CD4-positive, alpha-beta T cell (primary cell): Measurements from ENCODE around the gene SLC49A4. TPM values are rescaled to one million over a fixed set of nuclear protein-coding genes. Genes with fewer than 3 reads are reported as not detected.

ENCODE experiments used
- ATAC-seq: fragments of 200-7000 bp; cut with Tn5 transposase; one replicate; pipeline ENCODE4 v1.10.0; 2022; ENCODE audit warnings: mild to moderate bottlenecking; ENCODE audit not compliant: poor library complexity
- CTCF ChIA-PET: fragments of 350-600 bp; sonication (Branson Sonifier 250); formaldehyde crosslinking; loops from one replicate; lab custom pipeline; 2021; ENCODE audit warnings: antibody characterized with exemption, inconsistent platforms; lab: Charles Lee
- POLR2A ChIA-PET: fragments of 350-600 bp; sonication (Branson Sonifier 250); formaldehyde crosslinking; loops from one replicate; lab custom pipeline; 2021; ENCODE audit warnings: antibody characterized with exemption, inconsistent platforms; lab: Charles Lee
- DNase-seq, 14 experiments: peaks; one replicate each; pipeline ENCODE4 v3.0.0-alpha.2; 2013 to 2020; ENCODE audit warnings: mixed read lengths in 2 of 14
- H3K27ac ChIP-seq, 2 donors: one replicate each; pipeline versions ENCODE4 v1.5.1 to v1.7.0; 2013; ENCODE audit warnings: low read length in 2 of 2, low read depth in 1 of 2, mild to moderate bottlenecking in 1 of 2
- H3K27me3 ChIP-seq, 2 experiments: 1 replicate in 1 of 2; 2 replicates in 1 of 2; pipeline versions ENCODE4 v1.6.1 to v1.7.0; 2013; ENCODE audit warnings: low read length in 2 of 2, control low read depth in 1 of 2, mild to moderate bottlenecking in 1 of 2, moderate library complexity in 1 of 2; ENCODE audit not compliant: insufficient read depth in 2 of 2, control insufficient read depth in 1 of 2
- H3K36me3 ChIP-seq: one replicate; pipeline ENCODE4 v1.6.1; 2013; ENCODE audit warnings: low read length, control low read depth; ENCODE audit not compliant: insufficient read depth
- H3K4me1 ChIP-seq: one replicate; pipeline ENCODE4 v1.6.1; 2013; ENCODE audit warnings: low read length, control low read depth; ENCODE audit not compliant: insufficient read depth
- H3K4me3 ChIP-seq: one replicate; pipeline ENCODE4 v1.5.1; 2013; ENCODE audit warnings: mild to moderate bottlenecking, low read length, moderate library complexity
- H3K9me3 ChIP-seq, 2 experiments: 1 replicate in 1 of 2; 2 replicates in 1 of 2; pipeline versions ENCODE4 v1.6.1 to v1.7.0; 2013; ENCODE audit warnings: low read length in 2 of 2, mild to moderate bottlenecking in 2 of 2, control low read depth in 1 of 2, moderate library complexity in 1 of 2; ENCODE audit not compliant: control insufficient read depth in 1 of 2, insufficient read depth in 1 of 2
- H3K27ac Mint-ChIP-seq: one replicate; pipeline ENCODE4 v1.8.0; 2020; ENCODE audit warnings: mixed read lengths
- H3K27me3 Mint-ChIP-seq: one replicate; pipeline ENCODE4 v1.8.0; 2021; ENCODE audit warnings: mixed read lengths
- H3K36me3 Mint-ChIP-seq: one replicate; pipeline ENCODE4 v1.8.0; 2021; ENCODE audit warnings: low read depth, mixed read lengths
- H3K4me1 Mint-ChIP-seq: one replicate; pipeline ENCODE4 v1.8.0; 2021; ENCODE audit warnings: low read depth, mixed read lengths
- H3K4me3 Mint-ChIP-seq: one replicate; pipeline ENCODE4 v1.8.0; 2020; ENCODE audit warnings: mild to moderate bottlenecking, mixed read lengths
- H3K9me3 Mint-ChIP-seq: one replicate; pipeline ENCODE4 v1.8.0; 2020; ENCODE audit warnings: mixed read lengths
- intact Hi-C, 2 experiments: fragments of 100-400 bp; cut with DNase I in 1 of 2; cut with micrococcal nuclease in 1 of 2; formaldehyde crosslinking; loops; one replicate each; pipeline versions ENCODE4 v1.15.1 to v1.9.0; 2023 to 2025; cut with DNase I, micrococcal nuclease
- total RNA-seq, 174 experiments: library from RNA in 2 of 174; stranded (reverse) in 2 of 174; gene quantifications; one replicate each; pipeline ENCODE4 v1.2.3 and lab custom pipeline; 2021 to 2026
- TF ChIP-seq, protein P1 (sequence below): fragments of 200-600 bp; IDR thresholded peaks from one replicate; pipeline ENCODE4 v1.8.0; 2022; ENCODE audit warnings: antibody characterized with exemption, mild to moderate bottlenecking

SLC49A4 gene
- total RNA-seq, 2 experiments from 2014 or later: 4.7 to 5.1 TPM

DNA sequence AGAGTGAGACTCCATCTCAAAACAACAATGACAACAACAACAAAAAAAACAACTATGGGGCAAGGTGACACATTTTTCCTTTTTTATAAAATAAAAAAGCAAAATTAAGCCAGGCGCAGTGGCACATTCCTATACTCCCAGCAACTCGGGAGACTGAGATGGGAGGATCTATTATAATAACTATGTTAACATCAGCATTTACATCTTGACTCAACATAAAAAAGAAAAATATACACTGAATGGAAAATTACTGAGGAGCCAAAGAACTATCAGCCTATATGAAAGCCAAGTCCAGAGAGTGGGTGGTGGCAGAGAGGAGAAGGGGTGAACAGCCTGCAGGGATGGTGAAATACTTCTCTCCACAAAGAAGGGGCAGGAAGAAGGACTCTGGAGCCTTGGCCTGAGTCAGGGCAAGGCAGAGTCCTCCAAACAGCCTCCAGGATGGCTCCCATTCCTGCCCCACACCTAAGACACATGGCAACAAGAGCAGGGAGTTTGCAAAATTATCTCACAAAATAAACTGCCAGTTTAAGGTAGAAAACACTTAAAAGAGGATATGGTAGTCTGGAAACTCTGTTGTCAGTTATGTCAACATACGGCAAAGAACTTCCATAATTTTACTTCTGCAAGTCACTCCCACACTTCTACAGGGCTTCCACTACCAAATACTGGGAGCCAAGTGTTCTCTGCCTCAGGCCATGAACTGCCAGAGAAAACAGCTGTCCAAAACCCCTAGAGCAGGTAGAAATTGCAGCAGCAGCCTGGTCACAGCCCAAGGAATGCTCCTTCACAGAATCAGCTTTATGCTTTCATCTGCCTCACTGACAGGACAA is 27.1 kb upstream of the SLC49A4 start:
- H3K36me3 ChIP-seq: peaks cover 12% of the 10 kb centered on the region
- CTCF ChIA-PET: no interaction called here
- H3K27ac ChIP-seq: no peak overlapping the region
- Mint-ChIP-seq H3K4me1 (no peaks in the 10 kb centered on the region), H3K27ac (no peak overlapping the region), H3K9me3 (no peaks in the 10 kb centered on the region), H3K27me3 (no peaks in the 10 kb centered on the region), H3K4me3 (no peak overlapping the region), H3K36me3 (peaks cover 59% of the 10 kb centered on the region)
- intact Hi-C loops: no loop called here
- no peak overlapping the region for H3K4me3 ChIP-seq
- TF ChIP-seq, protein P1, sequence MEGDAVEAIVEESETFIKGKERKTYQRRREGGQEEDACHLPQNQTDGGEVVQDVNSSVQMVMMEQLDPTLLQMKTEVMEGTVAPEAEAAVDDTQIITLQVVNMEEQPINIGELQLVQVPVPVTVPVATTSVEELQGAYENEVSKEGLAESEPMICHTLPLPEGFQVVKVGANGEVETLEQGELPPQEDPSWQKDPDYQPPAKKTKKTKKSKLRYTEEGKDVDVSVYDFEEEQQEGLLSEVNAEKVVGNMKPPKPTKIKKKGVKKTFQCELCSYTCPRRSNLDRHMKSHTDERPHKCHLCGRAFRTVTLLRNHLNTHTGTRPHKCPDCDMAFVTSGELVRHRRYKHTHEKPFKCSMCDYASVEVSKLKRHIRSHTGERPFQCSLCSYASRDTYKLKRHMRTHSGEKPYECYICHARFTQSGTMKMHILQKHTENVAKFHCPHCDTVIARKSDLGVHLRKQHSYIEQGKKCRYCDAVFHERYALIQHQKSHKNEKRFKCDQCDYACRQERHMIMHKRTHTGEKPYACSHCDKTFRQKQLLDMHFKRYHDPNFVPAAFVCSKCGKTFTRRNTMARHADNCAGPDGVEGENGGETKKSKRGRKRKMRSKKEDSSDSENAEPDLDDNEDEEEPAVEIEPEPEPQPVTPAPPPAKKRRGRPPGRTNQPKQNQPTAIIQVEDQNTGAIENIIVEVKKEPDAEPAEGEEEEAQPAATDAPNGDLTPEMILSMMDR: no peak
- no peaks in the 10 kb centered on the region for H3K27me3 ChIP-seq
- no peaks in the 10 kb centered on the region for H3K9me3 ChIP-seq
- POLR2A ChIA-PET: no interaction called here
- DNase-seq (no peak), ATAC-seq (no peak)
- no peaks in the 10 kb centered on the region for H3K4me1 ChIP-seq

DNA sequence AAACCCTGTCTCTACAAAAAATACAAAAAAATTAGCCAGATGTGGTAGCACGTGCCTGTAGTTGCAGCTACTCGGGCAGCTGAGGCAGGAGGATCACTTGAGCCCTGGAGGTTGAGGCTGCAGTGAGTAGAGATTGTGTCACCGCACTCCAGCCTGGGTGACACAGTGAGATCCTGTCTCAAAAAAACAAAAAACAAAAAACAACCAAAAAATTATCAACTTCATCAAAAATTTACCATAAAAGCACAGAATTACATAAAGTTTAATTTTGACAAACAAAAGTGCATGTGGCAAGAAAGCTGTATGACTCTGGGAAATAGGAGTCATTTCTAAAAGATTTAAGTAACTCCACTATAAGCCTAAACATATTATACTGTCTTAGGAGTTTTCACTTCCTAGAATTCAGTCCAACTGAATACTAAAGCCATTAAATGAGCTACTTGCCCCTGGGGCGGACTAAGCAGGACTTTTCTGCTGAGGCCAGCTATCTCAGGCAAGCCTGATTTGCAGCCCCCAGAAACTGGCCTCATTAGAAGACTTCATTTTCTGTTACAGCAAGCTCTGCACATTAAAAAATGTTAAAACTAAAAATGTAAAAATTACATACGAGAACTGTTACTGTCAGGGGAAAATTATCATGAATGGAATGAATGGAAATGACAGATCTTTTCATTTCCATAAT is 24.2 kb upstream of the SLC49A4 start:
- H3K36me3 ChIP-seq: peaks cover 17% of the 10 kb centered on the region
- Mint-ChIP-seq H3K27me3 (no peaks in the 10 kb centered on the region), H3K4me3 (no peak overlapping the region), H3K4me1 (no peaks in the 10 kb centered on the region), H3K36me3 (peaks cover 41% of the 10 kb centered on the region), H3K27ac (no peak overlapping the region), H3K9me3 (no peaks in the 10 kb centered on the region)
- CTCF ChIA-PET: interaction anchor here (0.7 kb wide), 1 partner anchor 12 kb away, joined by 3 read pairs; no protein-coding TSS in a partner anchor
- intact Hi-C loops: no loop called here
- H3K9me3 ChIP-seq: no peaks in the 10 kb centered on the region
- DNase-seq (no peak), ATAC-seq (no peak)
- H3K27ac ChIP-seq: no peak overlapping the region
- TF ChIP-seq, protein P1: no peak
- no peaks in the 10 kb centered on the region for H3K4me1 ChIP-seq
- POLR2A ChIA-PET: no interaction called here
- H3K27me3 ChIP-seq: no peaks in the 10 kb centered on the region
- H3K4me3 ChIP-seq: no peak overlapping the region

DNA sequence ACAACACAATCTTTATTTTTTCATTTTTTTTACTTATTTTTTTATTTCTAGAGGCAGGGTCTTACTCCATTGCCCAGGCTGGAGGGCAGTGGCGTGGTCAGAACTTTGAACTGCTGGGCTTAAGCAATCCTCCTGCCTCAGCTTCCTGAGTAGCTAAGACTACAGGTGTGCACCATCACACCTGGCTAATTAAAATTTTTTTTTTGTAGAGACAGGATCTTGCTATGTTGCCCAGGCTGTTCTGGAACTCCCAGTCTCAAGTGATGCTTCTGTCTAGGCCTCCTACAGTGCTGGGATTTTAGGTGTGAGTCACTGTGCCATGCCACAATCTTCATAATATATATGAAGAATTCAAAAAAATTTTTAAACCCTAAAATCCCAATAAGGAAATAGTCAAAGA is 22.0 kb upstream of the SLC49A4 start:
- TF ChIP-seq, protein P1: no peak
- no peaks in the 10 kb centered on the region for H3K4me1 ChIP-seq
- H3K27ac Mint-ChIP-seq: no peak overlapping the region
- no peaks in the 10 kb centered on the region for H3K9me3 ChIP-seq
- H3K4me3 Mint-ChIP-seq: no peak overlapping the region
- H3K9me3 Mint-ChIP-seq: no peaks in the 10 kb centered on the region
- peaks cover 19% of the 10 kb centered on the region for H3K36me3 ChIP-seq
- no peaks in the 10 kb centered on the region for H3K27me3 ChIP-seq
- no peaks in the 10 kb centered on the region for H3K4me1 Mint-ChIP-seq
- POLR2A ChIA-PET: interaction anchor here (1.4 kb wide), 1 partner anchor 20 kb away, joined by 3 read pairs; the partner anchor contains the start of gene HSPBAP1
- H3K27ac ChIP-seq: no peak overlapping the region
- intact Hi-C loops: no loop called here
- H3K27me3 Mint-ChIP-seq: no peaks in the 10 kb centered on the region
- ATAC-seq (no peak), DNase-seq (no peak)
- no peak overlapping the region for H3K4me3 ChIP-seq
- CTCF ChIA-PET: no interaction called here
- peaks cover 29% of the 10 kb centered on the region for H3K36me3 Mint-ChIP-seq
